CD4-positive, alpha-beta T cell (primary cell): Measurements from ENCODE around the gene SLC27A4. TPM values are rescaled to one million over a fixed set of nuclear protein-coding genes. Genes with fewer than 3 reads are reported as not detected.

Experiments used
- ATAC-seq: fragments of 200-7000 bp; cut with Tn5 transposase; one replicate; pipeline ENCODE4 v1.10.0; 2022; ENCODE audit warnings: mild to moderate bottlenecking; ENCODE audit not compliant: poor library complexity
- CTCF ChIA-PET: fragments of 350-600 bp; sonication (Branson Sonifier 250); formaldehyde crosslinking; loops from one replicate; lab custom pipeline; 2021; ENCODE audit warnings: antibody characterized with exemption, inconsistent platforms; lab: Charles Lee
- POLR2A ChIA-PET: fragments of 350-600 bp; sonication (Branson Sonifier 250); formaldehyde crosslinking; loops from one replicate; lab custom pipeline; 2021; ENCODE audit warnings: antibody characterized with exemption, inconsistent platforms; lab: Charles Lee
- DNase-seq, 14 experiments: peaks; one replicate each; pipeline ENCODE4 v3.0.0-alpha.2; 2013 to 2020; ENCODE audit warnings: mixed read lengths in 2 of 14
- H3K27ac ChIP-seq, 2 donors: one replicate each; pipeline versions ENCODE4 v1.5.1 to v1.7.0; 2013; ENCODE audit warnings: low read length in 2 of 2, low read depth in 1 of 2, mild to moderate bottlenecking in 1 of 2
- H3K27me3 ChIP-seq, 2 experiments: 1 replicate in 1 of 2; 2 replicates in 1 of 2; pipeline versions ENCODE4 v1.6.1 to v1.7.0; 2013; ENCODE audit warnings: low read length in 2 of 2, control low read depth in 1 of 2, mild to moderate bottlenecking in 1 of 2, moderate library complexity in 1 of 2; ENCODE audit not compliant: insufficient read depth in 2 of 2, control insufficient read depth in 1 of 2
- H3K36me3 ChIP-seq: one replicate; pipeline ENCODE4 v1.6.1; 2013; ENCODE audit warnings: low read length, control low read depth; ENCODE audit not compliant: insufficient read depth
- H3K4me1 ChIP-seq: one replicate; pipeline ENCODE4 v1.6.1; 2013; ENCODE audit warnings: low read length, control low read depth; ENCODE audit not compliant: insufficient read depth
- H3K4me3 ChIP-seq: one replicate; pipeline ENCODE4 v1.5.1; 2013; ENCODE audit warnings: mild to moderate bottlenecking, low read length, moderate library complexity
- H3K9me3 ChIP-seq, 2 experiments: 1 replicate in 1 of 2; 2 replicates in 1 of 2; pipeline versions ENCODE4 v1.6.1 to v1.7.0; 2013; ENCODE audit warnings: low read length in 2 of 2, mild to moderate bottlenecking in 2 of 2, control low read depth in 1 of 2, moderate library complexity in 1 of 2; ENCODE audit not compliant: control insufficient read depth in 1 of 2, insufficient read depth in 1 of 2
- H3K27ac Mint-ChIP-seq: one replicate; pipeline ENCODE4 v1.8.0; 2020; ENCODE audit warnings: mixed read lengths
- H3K27me3 Mint-ChIP-seq: one replicate; pipeline ENCODE4 v1.8.0; 2021; ENCODE audit warnings: mixed read lengths
- H3K36me3 Mint-ChIP-seq: one replicate; pipeline ENCODE4 v1.8.0; 2021; ENCODE audit warnings: low read depth, mixed read lengths
- H3K4me1 Mint-ChIP-seq: one replicate; pipeline ENCODE4 v1.8.0; 2021; ENCODE audit warnings: low read depth, mixed read lengths
- H3K4me3 Mint-ChIP-seq: one replicate; pipeline ENCODE4 v1.8.0; 2020; ENCODE audit warnings: mild to moderate bottlenecking, mixed read lengths
- H3K9me3 Mint-ChIP-seq: one replicate; pipeline ENCODE4 v1.8.0; 2020; ENCODE audit warnings: mixed read lengths
- intact Hi-C, 2 experiments: fragments of 100-400 bp; cut with DNase I in 1 of 2; cut with micrococcal nuclease in 1 of 2; formaldehyde crosslinking; loops; one replicate each; pipeline versions ENCODE4 v1.15.1 to v1.9.0; 2023 to 2025; cut with DNase I, micrococcal nuclease
- total RNA-seq, 174 experiments: library from RNA in 2 of 174; stranded (reverse) in 2 of 174; gene quantifications; one replicate each; pipeline ENCODE4 v1.2.3 and lab custom pipeline; 2021 to 2026
- TF ChIP-seq, protein P1 (sequence below): fragments of 200-600 bp; IDR thresholded peaks from one replicate; pipeline ENCODE4 v1.8.0; 2022; ENCODE audit warnings: antibody characterized with exemption, mild to moderate bottlenecking

The SLC27A4 gene
- total RNA-seq, 2 experiments from 2014 or later = 2.2 to 3.1 TPM

DNA sequence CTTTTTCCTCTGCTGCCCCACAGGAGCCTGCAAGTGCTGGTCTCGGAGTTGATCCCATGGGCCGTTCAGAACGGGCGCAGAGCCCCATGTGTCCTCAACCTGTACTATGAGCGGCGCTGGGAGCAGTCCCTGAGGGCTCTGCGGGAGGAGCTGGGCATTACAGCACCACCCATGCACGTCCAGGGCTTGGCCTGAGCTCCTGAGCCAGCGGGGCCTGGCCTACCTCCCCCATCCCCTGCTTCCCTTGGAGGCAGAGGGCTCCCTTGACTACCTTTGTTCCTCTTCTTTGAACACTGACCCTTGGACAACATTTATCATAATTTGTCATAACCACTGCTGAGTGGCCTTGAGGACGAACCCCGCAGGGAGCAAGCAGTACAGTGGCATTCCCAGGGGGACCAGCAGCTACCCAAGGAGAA, 6.9 kb upstream of the SLC27A4 start:
- H3K27me3 Mint-ChIP-seq = no peaks in the 10 kb centered on the region
- H3K4me3 Mint-ChIP-seq = no peak overlapping the region
- no peak overlapping the region for H3K4me3 ChIP-seq
- TF ChIP-seq, protein P1, sequence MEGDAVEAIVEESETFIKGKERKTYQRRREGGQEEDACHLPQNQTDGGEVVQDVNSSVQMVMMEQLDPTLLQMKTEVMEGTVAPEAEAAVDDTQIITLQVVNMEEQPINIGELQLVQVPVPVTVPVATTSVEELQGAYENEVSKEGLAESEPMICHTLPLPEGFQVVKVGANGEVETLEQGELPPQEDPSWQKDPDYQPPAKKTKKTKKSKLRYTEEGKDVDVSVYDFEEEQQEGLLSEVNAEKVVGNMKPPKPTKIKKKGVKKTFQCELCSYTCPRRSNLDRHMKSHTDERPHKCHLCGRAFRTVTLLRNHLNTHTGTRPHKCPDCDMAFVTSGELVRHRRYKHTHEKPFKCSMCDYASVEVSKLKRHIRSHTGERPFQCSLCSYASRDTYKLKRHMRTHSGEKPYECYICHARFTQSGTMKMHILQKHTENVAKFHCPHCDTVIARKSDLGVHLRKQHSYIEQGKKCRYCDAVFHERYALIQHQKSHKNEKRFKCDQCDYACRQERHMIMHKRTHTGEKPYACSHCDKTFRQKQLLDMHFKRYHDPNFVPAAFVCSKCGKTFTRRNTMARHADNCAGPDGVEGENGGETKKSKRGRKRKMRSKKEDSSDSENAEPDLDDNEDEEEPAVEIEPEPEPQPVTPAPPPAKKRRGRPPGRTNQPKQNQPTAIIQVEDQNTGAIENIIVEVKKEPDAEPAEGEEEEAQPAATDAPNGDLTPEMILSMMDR = no peak
- H3K27ac ChIP-seq = no peak overlapping the region
- H3K36me3 Mint-ChIP-seq = peaks cover 15% of the 10 kb centered on the region
- H3K4me1 ChIP-seq = no peaks in the 10 kb centered on the region
- ChIA-PET POLR2A (no interaction called here), CTCF (interaction anchor here (1.5 kb wide), 1 partner anchor 8 kb away, joined by 4 read pairs; no protein-coding TSS in a partner anchor)
- intact Hi-C loops = no loop called here
- H3K36me3 ChIP-seq = peaks cover 18% of the 10 kb centered on the region
- H3K9me3 ChIP-seq = no peaks in the 10 kb centered on the region
- DNase-seq (no peak), ATAC-seq (no peak)
- no peaks in the 10 kb centered on the region for H3K4me1 Mint-ChIP-seq
- H3K27me3 ChIP-seq = no peaks in the 10 kb centered on the region
- no peaks in the 10 kb centered on the region for H3K9me3 Mint-ChIP-seq
- no peak overlapping the region for H3K27ac Mint-ChIP-seq

DNA sequence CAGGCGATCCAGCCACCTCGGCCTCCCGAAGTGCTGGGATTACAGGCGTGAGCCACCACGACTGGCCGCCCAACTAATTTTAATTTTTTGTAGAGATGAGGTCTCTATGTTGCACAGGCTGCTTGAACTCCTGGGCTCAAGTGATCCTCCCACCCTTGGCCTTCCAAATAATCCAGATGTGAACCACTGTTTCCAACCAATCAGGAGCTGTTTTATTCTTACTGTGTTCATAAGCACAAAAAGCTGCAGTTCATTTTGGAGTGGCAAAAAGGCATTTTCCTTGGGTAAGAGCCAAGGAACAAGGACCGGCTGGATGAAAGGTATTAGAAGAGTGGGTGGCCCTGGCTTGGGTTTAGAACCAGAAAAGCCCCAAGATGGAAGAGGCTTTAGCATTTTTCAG, 5.2 kb upstream of the SLC27A4 start:
- no peak overlapping the region for H3K4me3 Mint-ChIP-seq
- no peaks in the 10 kb centered on the region for H3K9me3 Mint-ChIP-seq
- intact Hi-C loops = no loop called here
- peaks cover 12% of the 10 kb centered on the region for H3K36me3 ChIP-seq
- ATAC-seq (no peak), DNase-seq (no peak)
- ChIA-PET CTCF (no interaction called here), POLR2A (no interaction called here)
- no peaks in the 10 kb centered on the region for H3K27me3 ChIP-seq
- no peaks in the 10 kb centered on the region for H3K9me3 ChIP-seq
- no peak overlapping the region for H3K27ac Mint-ChIP-seq
- no peaks in the 10 kb centered on the region for H3K27me3 Mint-ChIP-seq
- H3K4me3 ChIP-seq = no peak overlapping the region
- H3K4me1 ChIP-seq = peaks cover 7% of the 10 kb centered on the region
- TF ChIP-seq, protein P1 = no peak
- no peak overlapping the region for H3K27ac ChIP-seq
- no peaks in the 10 kb centered on the region for H3K4me1 Mint-ChIP-seq
- H3K36me3 Mint-ChIP-seq = peaks cover 10% of the 10 kb centered on the region

DNA sequence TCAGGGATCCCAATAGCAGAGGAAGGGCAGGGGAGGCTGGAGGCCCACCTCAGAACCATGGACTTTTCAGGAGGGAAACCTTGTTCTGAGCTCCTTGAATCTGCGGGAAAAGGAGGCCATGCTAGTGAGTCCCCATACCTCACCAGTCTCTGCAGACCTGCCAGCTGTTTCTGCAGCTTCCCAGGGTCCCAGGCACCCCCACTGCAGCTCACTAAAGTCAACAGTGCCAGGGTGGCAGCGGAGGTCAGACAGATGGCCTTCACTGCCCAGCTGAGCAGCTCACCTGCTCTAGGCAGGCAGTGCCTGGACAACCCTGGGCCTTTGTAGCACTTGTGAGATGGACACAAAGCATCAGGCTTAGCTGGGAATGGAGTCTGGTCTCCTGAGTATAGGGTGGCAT, 4.4 kb upstream of the SLC27A4 start:
- Histone ChIP-seq H3K27me3 (no peaks in the 10 kb centered on the region), H3K4me3 (no peak overlapping the region), H3K9me3 (no peaks in the 10 kb centered on the region), H3K36me3 (peaks cover 12% of the 10 kb centered on the region), H3K4me1 (peaks cover 10% of the 10 kb centered on the region), H3K27ac (no peak overlapping the region)
- TF ChIP-seq, protein P1 = no peak
- Mint-ChIP-seq H3K4me1 (no peaks in the 10 kb centered on the region), H3K9me3 (no peaks in the 10 kb centered on the region), H3K27me3 (no peaks in the 10 kb centered on the region), H3K27ac (no peak overlapping the region), H3K36me3 (peaks cover 10% of the 10 kb centered on the region), H3K4me3 (no peak overlapping the region)
- ChIA-PET POLR2A (no interaction called here), CTCF (interaction anchor here (2.4 kb wide), 1 partner anchor 26 kb away, joined by 6 read pairs; no protein-coding TSS in a partner anchor)
- no peak for DNase-seq
- no peak for ATAC-seq
- intact Hi-C loops = no loop called here
